Measurements from ENCODE around the gene ANAPC16. TPM values are rescaled to one million over a fixed set of nuclear protein-coding genes. Genes with fewer than 3 reads are reported as not detected.
A peak's percentile ranks its signal among the peaks of the same experiment; 100 is the strongest.

Gene ANAPC16
- total and polyA plus RNA-seq, 2 of the 4 experiments (the other 2 are of a cell fraction), result 25.2 to 26.3 TPM

- TF ChIP-seq MXI1 (IDR thresholded peaks at IDR 0.05; ENCODE audit: borderline replicate concordance, low read depth, low read length) (peak; percentile 51; the same call in 1 of the 2 replicates), POLR2A (IDR thresholded peaks at IDR 0.05; ENCODE audit: low read depth, low read length) (no peak; the same call in 1 of the 2 replicates), FOS (IDR thresholded peaks at IDR 0.05; ENCODE audit: low read depth, low read length) (no peak), CHD1 (IDR thresholded peaks at IDR 0.05; ENCODE audit: low read depth, low read length) (no peak), MAZ (IDR thresholded peaks at IDR 0.05; ENCODE audit: borderline replicate concordance, low read depth, low read length) (peak; percentile 60; the same call in 1 of the 2 replicates), MAFK (IDR thresholded peaks at IDR 0.05; ENCODE audit: low read depth, low read length) (no peak), CEBPB (IDR thresholded peaks at IDR 0.05; ENCODE audit: low read depth, low read length) (no peak), BHLHE40 (IDR thresholded peaks at IDR 0.05; ENCODE audit: low read depth, low read length) (peak; percentile 68)
- TF ChIP-seq, protein P1, sequence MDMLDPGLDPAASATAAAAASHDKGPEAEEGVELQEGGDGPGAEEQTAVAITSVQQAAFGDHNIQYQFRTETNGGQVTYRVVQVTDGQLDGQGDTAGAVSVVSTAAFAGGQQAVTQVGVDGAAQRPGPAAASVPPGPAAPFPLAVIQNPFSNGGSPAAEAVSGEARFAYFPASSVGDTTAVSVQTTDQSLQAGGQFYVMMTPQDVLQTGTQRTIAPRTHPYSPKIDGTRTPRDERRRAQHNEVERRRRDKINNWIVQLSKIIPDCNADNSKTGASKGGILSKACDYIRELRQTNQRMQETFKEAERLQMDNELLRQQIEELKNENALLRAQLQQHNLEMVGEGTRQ (IDR thresholded peaks at IDR 0.05; ENCODE audit: low read depth, low read length), result peak; percentile 33; the same call in 1 of the 2 replicates
- intact Hi-C loops (cut with micrococcal nuclease), result no loop called here
- peaks cover 10 to 27% of the 10 kb centered on the region in 2 experiments; a peak in 3 of 4 replicates for H3K79me1 ChIP-seq (ENCODE audit: low read depth in 1 of 2, low read length in 2 of 2)
- H3K14ac ChIP-seq (replicated peaks; ENCODE audit: low read depth, low read length), result peak overlapping the region; percentile 97
- H3K4me2 ChIP-seq (ENCODE audit: low read depth, low read length), result peak overlapping the region; percentile 84
- H2BK120ac ChIP-seq (ENCODE audit: low read depth, low read length), result peak overlapping the region; percentile 23
- peaks cover 10% of the 10 kb centered on the region; the same call in 1 of the 2 replicates for H3K9me1 ChIP-seq (ENCODE audit: insufficient read depth, low read length)
- dilution Hi-C loops (cut with HindIII; ENCODE audit: low sequenced_read_pairs, unreplicated experiment), result no loop called here
- ATAC-seq (ENCODE audit: low read depth), result no peak
- peaks cover 38% of the 10 kb centered on the region for H4K20me1 ChIP-seq (ENCODE audit: insufficient read depth, low read length)
- no TSS peak for BruUV-seq (replicated peaks)
- peak overlapping the region; percentile 73 for H3K56ac ChIP-seq (ENCODE audit: extremely low read depth, insufficient read depth, low read length)
- peak overlapping the region; percentile 66 for H2BK5ac ChIP-seq (ENCODE audit: low read depth, low read length, poor library complexity, severe bottlenecking)
- peaks cover 10% of the 10 kb centered on the region for H3K4me1 ChIP-seq (ENCODE audit: control insufficient read depth, insufficient read depth, low read length)
- peak overlapping the region; percentile 94 for H3K9ac ChIP-seq (ENCODE audit: low read depth, low read length)
- peak overlapping the region; percentile 15 to 70; a peak in 3 of 4 replicates for H4K8ac ChIP-seq (ENCODE audit: low read depth in 2 of 2, low read length in 2 of 2)
- ChIA-PET CTCF (interaction anchor here (0.6 to 1.9 kb wide), 9 partner anchors 8 to 1823 kb away, joined by 3 to 5 read pairs (median 3); no protein-coding TSS in a partner anchor), POLR2A (ENCODE audit: unreplicated experiment) (interaction anchor here (0.6 to 0.9 kb wide), 3 partner anchors 8 to 45 kb away, joined by 3 to 6 read pairs (median 3); no protein-coding TSS in a partner anchor)
- H2BK15ac ChIP-seq (ENCODE audit: low read depth, low read length), result no peak overlapping the region
- peak overlapping the region; percentile 80 for H3K4me3 ChIP-seq (ENCODE audit: insufficient read depth, low read depth, low read length)
- peak overlapping the region; percentile 9; the same call in 1 of the 2 replicates for H4K5ac ChIP-seq (ENCODE audit: low read depth, low read length)
- H2BK20ac ChIP-seq (ENCODE audit: low read depth, low read length), result no peak overlapping the region
- H3K27me3 ChIP-seq (ENCODE audit: control insufficient read depth, insufficient read depth, low read length), result no peaks in the 10 kb centered on the region
- peak overlapping the region; percentile 26; the same call in 1 of the 2 replicates for H4K91ac ChIP-seq (ENCODE audit: insufficient read depth, low read depth, low read length)
- in situ Hi-C loops (cut with MboI; ENCODE audit: low sequenced_read_pairs), result no loop called here
- H3K9me3 ChIP-seq (ENCODE audit: control insufficient read depth, insufficient read depth, low read length), result no peaks in the 10 kb centered on the region
- DNase-seq, result peak; percentile 34
- peak overlapping the region; percentile 91 for H3K4ac ChIP-seq (ENCODE audit: low read depth, low read length)
- peak overlapping the region; percentile 92 for H3K23ac ChIP-seq (ENCODE audit: low read depth, low read length)
- peaks cover 24% of the 10 kb centered on the region for H3K36me3 ChIP-seq (ENCODE audit: control insufficient read depth, insufficient read depth, low read length)
- peak overlapping the region; percentile 7 for H3K18ac ChIP-seq (ENCODE audit: low read depth, low read length)
- 0% methylated on average over 1 of the region's 12 CpGs; no CpG with 5 or more reads in 1 of the 2 experiments for WGBS, 2 experiments (ENCODE audit: extremely low coverage in 2 of 2, insufficient read length in 1 of 2)
- H2AK5ac ChIP-seq (ENCODE audit: low read depth, low read length), result peak overlapping the region; percentile 10
- H3K27ac ChIP-seq (ENCODE audit: insufficient read depth, low read length), result peak overlapping the region; percentile 87
- peak overlapping the region; percentile 98 for H2AK9ac ChIP-seq (replicated peaks; ENCODE audit: low read depth, low read length, poor library complexity)
- H2AFZ ChIP-seq (replicated peaks; ENCODE audit: low read length, poor library complexity), result peak overlapping the region; percentile 91
These were observed 59.7 kb downstream of the ANAPC16 start for GRCh38 chr10:72275351-72276012.
